Thyroid gland (tissue), 4 donors: ENCODE results near the gene KANSL1L.

Experiments used
- CTCF ChIP-seq, 6 experiments: fragments of 200-600 bp in 3 of 6; fragments of 450-650 bp in 3 of 6; sonication (generic) in 3 of 6; IDR thresholded peaks; one replicate each; pipeline ENCODE4 v1.5.1; 2016 to 2019; ENCODE audit warnings: antibody characterized with exemption in 6 of 6, mild to moderate bottlenecking in 2 of 6, inconsistent platforms in 1 of 6, moderate library complexity in 1 of 6
- POLR2A ChIP-seq, 2 donors: fragments of 450-650 bp; IDR thresholded peaks; one replicate each; pipeline ENCODE4 v1.6.1; 2017; ENCODE audit warnings: antibody characterized with exemption in 2 of 2, mild to moderate bottlenecking in 2 of 2, moderate library complexity in 1 of 2

GRCh38 chr2:210004881-210005280, 166.3 kb downstream of the KANSL1L start:
- TF ChIP-seq POLR2A (IDR thresholded peaks at IDR 0.05) (no peak), CTCF (IDR thresholded peaks at IDR 0.05) (no peak)
